Dendritic cell treated with granulocyte-macrophage colony-stimulating factor and Interleukin-4, amounts not matched to agents 40 ng/mL and 50 ng/mL, for 4 days (primary cell): Measurements from ENCODE around the gene IL1RAPL1.

Source experiments
- H3K27ac Mint-ChIP-seq: one replicate; pipeline ENCODE4 v1.8.0; 2022; ENCODE audit warnings: mild to moderate bottlenecking, mixed read lengths
- H3K27me3 Mint-ChIP-seq: one replicate; pipeline ENCODE4 v1.8.0; 2022; ENCODE audit warnings: mild to moderate bottlenecking, mixed read lengths
- H3K36me3 Mint-ChIP-seq: one replicate; pipeline ENCODE4 v1.8.0; 2022; ENCODE audit warnings: low read depth, mixed read lengths
- H3K4me1 Mint-ChIP-seq: one replicate; pipeline ENCODE4 v1.8.0; 2022; ENCODE audit warnings: low read depth, mixed read lengths
- H3K4me3 Mint-ChIP-seq: one replicate; pipeline ENCODE4 v1.8.0; 2022; ENCODE audit warnings: mild to moderate bottlenecking, moderate library complexity, mixed read lengths
- H3K9me3 Mint-ChIP-seq: one replicate; pipeline ENCODE4 v1.8.0; 2022; ENCODE audit warnings: mixed read lengths
- intact Hi-C: fragments of 100-400 bp; cut with micrococcal nuclease; formaldehyde crosslinking; loops from one replicate; pipeline ENCODE4 v1.15.0; 2022

The IL1RAPL1 gene

DNA sequence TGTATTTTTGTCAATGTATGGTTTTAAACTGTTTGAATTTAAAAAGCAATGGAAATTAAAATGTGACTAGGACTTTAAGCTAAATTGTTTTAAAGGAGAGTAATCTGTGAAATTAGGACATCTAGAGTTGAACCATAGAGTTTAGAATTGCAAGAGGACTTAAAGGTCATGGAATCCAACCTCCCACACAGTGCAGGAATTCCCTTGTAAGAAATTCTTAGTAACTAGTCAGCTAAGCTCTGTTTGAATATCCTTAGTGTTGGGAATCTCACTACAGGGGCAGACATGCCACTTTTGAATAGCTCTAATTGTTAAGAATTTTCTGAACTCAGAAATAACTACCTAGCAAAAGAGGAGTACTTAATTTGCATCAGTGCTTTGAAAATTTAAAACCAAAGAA, 292.9 kb downstream of the IL1RAPL1 start:
- no peaks in the 10 kb centered on the region for H3K36me3 Mint-ChIP-seq
- no peaks in the 10 kb centered on the region for H3K27me3 Mint-ChIP-seq
- H3K9me3 Mint-ChIP-seq, result peaks cover 9% of the 10 kb centered on the region
- H3K4me3 Mint-ChIP-seq, result no peak overlapping the region
- intact Hi-C loops, result no loop called here
- no peaks in the 10 kb centered on the region for H3K4me1 Mint-ChIP-seq
- no peak overlapping the region for H3K27ac Mint-ChIP-seq

DNA sequence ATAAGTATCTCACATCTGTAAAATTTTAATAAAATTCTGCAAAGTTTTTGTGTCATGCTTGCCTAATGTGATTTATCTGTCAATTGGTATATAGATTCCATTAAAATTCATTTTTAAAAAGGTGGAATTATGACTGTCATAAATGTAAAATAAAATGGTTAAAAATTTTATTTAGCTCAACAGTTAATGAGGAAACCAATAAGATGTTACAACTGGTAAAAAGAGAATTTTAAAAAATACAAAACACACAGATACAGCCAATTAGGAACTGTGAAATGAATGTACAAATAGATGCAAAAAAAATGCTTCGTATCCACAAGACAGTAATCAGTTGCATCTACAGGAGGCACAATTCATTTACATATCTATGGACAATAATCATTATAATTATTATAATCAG, 297.6 kb downstream of the IL1RAPL1 start:
- Mint-ChIP-seq H3K4me3 (no peak overlapping the region), H3K9me3 (peaks cover 9% of the 10 kb centered on the region), H3K36me3 (no peaks in the 10 kb centered on the region), H3K4me1 (no peaks in the 10 kb centered on the region), H3K27ac (no peak overlapping the region), H3K27me3 (no peaks in the 10 kb centered on the region)
- intact Hi-C loops, result no loop called here

DNA sequence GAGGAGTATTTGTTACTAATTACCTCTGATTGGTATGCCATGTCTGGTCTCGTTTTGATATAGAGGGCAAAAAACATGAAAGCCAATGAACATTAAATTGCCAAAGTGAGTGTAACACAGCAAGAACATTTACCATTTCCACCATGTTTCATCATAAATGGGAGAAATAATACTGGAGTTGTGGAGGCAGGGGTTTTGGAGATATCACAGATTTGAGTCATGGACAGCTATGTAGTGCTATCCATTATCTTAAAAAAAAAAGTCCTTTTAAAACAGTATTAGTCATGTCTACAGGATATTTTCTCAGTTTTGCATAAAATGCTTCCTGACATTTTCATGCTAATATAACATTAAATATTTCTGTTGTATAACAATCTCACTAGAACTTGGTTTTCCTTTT, 301.2 kb downstream of the IL1RAPL1 start:
- Mint-ChIP-seq H3K4me3 (no peak overlapping the region), H3K27me3 (no peaks in the 10 kb centered on the region), H3K9me3 (no peaks in the 10 kb centered on the region), H3K4me1 (no peaks in the 10 kb centered on the region), H3K27ac (no peak overlapping the region), H3K36me3 (no peaks in the 10 kb centered on the region)
- intact Hi-C loops, result no loop called here

DNA sequence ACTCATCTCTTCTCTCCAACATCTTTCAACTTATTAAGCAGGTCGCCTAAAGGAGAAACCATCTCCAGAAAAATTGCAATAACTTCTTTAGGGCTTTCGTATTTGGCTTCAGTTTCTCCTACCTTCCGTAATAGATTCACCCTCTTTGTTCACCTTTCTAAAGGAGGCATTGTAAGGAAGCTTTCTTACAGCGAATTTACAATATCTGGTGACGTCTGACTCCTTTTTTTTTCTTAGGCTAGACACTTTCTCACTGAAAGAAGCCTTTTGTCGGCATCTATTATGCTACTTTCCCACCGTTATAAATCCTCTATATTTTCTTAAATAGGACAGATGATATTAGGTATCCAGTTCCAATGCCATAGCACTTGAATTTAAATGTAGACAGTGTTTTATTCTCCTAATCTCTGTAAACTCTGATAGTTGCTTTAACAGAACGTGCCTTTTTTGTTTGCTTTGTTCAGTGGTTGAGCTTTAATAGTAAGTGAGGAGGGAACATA, 302.4 kb downstream of the IL1RAPL1 start:
- Mint-ChIP-seq H3K9me3 (no peaks in the 10 kb centered on the region), H3K4me1 (no peaks in the 10 kb centered on the region), H3K27me3 (no peaks in the 10 kb centered on the region), H3K36me3 (no peaks in the 10 kb centered on the region), H3K4me3 (no peak overlapping the region), H3K27ac (no peak overlapping the region)
- intact Hi-C loops, result no loop called here

DNA sequence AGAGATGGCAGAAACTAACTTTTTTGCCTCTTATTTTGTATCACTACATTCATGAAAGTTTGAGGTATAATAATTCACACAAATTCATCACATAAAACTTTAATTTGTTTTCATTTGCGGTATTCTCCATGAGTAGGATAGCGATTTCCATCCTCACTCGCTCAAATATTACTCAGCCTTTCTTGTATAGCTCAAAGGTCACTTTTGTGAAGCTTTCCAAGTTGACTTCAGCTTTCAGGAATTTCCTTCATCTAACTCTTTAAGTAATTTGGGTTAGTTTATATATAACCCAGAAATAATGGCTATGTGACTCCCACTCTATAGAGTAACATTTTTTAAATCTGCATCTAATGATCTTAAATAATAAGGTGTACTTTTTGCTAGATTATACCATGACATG, 314.4 kb downstream of the IL1RAPL1 start:
- Mint-ChIP-seq H3K27me3 (no peaks in the 10 kb centered on the region), H3K36me3 (no peaks in the 10 kb centered on the region), H3K4me3 (no peak overlapping the region), H3K27ac (no peak overlapping the region), H3K9me3 (no peaks in the 10 kb centered on the region), H3K4me1 (no peaks in the 10 kb centered on the region)
- intact Hi-C loops, result no loop called here

DNA sequence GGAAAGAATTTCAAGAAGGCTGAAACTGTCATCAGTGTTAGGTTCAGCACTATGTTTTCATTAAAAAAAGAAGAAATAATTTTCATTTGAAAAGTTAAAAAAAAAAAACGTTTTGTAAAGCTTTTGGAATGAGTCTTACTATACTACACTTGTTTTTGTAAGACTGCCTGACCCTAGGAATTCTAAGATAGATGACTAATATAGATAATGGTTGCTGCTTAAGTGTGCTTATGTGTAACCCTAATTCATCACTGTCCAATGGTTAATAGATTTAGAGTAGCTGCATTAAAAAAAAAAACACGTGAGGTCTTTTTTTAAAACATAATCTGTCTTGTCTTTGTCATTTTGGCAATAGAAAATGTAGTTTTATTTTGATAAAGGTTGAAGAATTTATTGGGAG, 323.2 kb downstream of the IL1RAPL1 start:
- H3K27me3 Mint-ChIP-seq, result no peaks in the 10 kb centered on the region
- H3K9me3 Mint-ChIP-seq, result no peaks in the 10 kb centered on the region
- no peaks in the 10 kb centered on the region for H3K4me1 Mint-ChIP-seq
- H3K27ac Mint-ChIP-seq, result no peak overlapping the region
- H3K4me3 Mint-ChIP-seq, result no peak overlapping the region
- intact Hi-C loops, result no loop called here
- H3K36me3 Mint-ChIP-seq, result no peaks in the 10 kb centered on the region

DNA sequence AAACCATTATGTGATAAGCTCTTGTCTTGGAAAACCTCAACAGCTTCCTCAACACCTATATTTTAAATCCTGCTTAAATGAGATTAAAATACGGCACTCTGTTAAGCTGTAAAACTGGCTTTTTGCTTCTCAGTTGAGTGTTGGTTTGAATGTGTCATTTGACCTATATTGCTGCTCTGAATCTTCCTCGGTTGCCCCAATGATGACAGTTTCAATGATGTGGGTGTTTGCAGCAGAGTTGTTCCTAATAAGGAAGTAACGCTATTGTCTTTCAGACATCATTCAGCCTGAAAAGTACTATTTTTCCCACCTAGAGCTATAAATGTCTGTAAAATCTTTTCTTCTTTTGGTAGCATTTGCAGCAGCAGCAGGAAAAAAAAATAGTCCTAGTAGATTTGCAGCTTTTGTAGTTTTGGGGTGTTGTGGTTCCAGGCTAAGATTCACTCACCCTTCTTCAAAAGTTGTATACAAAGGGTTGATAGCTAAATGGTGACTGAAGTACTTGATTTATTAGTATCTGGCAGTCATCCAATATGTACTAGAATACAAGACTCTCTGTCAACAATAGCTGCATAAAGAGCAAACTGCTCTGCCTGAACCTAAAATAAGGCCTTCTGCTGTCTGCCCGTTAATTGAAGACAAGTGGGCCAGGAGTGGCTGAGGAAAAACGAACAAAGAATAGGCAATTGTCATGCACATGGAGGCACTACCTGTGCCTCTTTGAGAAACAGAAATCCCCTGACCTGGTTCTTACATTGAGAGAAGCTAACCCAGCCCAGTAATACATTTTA, 333.1 kb downstream of the IL1RAPL1 start:
- no peak overlapping the region for H3K27ac Mint-ChIP-seq
- H3K4me1 Mint-ChIP-seq, result no peaks in the 10 kb centered on the region
- no peaks in the 10 kb centered on the region for H3K9me3 Mint-ChIP-seq
- intact Hi-C loops, result no loop called here
- H3K36me3 Mint-ChIP-seq, result no peaks in the 10 kb centered on the region
- no peaks in the 10 kb centered on the region for H3K27me3 Mint-ChIP-seq
- no peak overlapping the region for H3K4me3 Mint-ChIP-seq

DNA sequence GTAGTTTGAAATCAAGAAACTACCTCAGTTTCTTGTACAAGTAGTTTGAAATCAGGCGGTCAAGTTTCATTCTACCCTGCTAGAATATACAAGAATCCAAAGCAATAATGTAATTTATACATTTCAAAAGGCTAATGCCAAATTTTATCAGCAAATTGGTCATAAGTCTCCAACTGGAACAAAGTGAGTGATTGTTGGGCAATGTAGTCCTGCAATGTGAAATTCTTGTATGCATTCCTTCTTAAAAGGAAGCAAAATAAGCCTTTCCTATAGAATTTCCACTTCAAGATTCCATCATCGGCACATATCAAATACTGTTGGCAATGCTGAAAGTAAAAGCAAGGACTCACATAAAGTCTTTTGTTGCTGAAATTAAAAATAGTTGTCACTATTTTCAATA, 334.9 kb downstream of the IL1RAPL1 start:
- Mint-ChIP-seq H3K4me1 (no peaks in the 10 kb centered on the region), H3K4me3 (no peak overlapping the region), H3K27ac (no peak overlapping the region), H3K36me3 (no peaks in the 10 kb centered on the region), H3K27me3 (no peaks in the 10 kb centered on the region), H3K9me3 (no peaks in the 10 kb centered on the region)
- intact Hi-C loops, result no loop called here

DNA sequence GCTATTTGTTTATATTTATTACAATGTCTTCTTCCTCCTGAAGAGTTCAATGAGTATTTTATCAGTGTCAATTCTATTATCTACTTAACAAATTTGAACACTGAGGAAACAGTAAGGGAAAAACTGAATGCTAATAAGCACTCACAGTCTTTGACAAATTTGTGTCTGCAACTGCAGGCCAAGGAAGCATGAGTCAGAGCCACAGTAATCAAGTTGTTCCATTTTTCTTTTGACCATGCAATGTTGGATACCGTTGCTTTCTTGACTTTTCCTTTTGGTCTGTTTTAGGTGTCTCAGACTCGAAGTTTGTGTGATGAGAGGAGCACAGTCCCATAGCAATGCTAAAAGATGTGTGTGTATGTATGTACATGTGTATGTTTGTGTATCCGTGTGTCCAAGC, 359.6 kb downstream of the IL1RAPL1 start:
- intact Hi-C loops, result no loop called here
- no peaks in the 10 kb centered on the region for H3K4me1 Mint-ChIP-seq
- no peaks in the 10 kb centered on the region for H3K36me3 Mint-ChIP-seq
- H3K27me3 Mint-ChIP-seq, result no peaks in the 10 kb centered on the region
- no peaks in the 10 kb centered on the region for H3K9me3 Mint-ChIP-seq
- no peak overlapping the region for H3K4me3 Mint-ChIP-seq
- no peak overlapping the region for H3K27ac Mint-ChIP-seq

DNA sequence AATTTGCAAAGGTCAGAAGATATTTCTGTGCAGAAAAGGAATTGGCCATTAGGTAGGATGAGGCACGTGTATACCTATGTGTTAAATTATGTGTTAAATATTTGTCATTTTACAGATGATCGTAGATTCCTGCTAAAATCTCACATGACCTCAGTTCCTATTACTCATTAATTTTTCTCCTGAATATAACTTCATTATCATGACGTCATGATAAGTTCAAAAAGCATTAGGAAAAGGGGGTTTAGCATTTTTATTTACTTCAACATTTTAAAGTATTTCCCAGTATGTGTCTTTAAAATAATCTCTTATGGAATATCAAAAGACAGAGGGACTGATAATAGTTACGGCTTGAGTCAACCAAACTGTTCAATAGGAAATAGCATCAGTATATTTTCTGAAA, 372.8 kb downstream of the IL1RAPL1 start:
- no peaks in the 10 kb centered on the region for H3K27me3 Mint-ChIP-seq
- intact Hi-C loops, result no loop called here

DNA sequence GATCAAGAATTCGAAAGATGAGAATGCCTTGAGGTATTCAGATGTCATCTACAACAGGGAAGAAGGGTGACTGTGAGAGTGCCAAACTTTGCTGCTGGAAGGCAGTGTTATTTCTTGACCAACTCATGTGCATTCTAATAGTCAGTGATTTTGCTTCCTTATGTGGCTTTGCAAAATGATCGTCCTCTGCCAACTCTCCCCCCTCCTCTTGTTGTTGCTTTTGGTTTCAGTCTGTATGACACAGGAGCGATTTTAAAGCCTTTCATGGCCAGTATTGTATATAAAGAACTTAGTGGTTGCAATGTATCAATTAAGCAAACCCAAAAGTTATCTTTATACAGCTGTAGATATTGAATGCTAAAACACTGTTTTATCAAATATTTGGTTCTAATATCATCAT, 379.1 kb downstream of the IL1RAPL1 start:
- Mint-ChIP-seq H3K27me3 (no peaks in the 10 kb centered on the region), H3K4me3 (no peak overlapping the region), H3K9me3 (no peaks in the 10 kb centered on the region), H3K36me3 (no peaks in the 10 kb centered on the region), H3K27ac (no peak overlapping the region), H3K4me1 (no peaks in the 10 kb centered on the region)
- intact Hi-C loops, result no loop called here

More for the DNA sequence above, 372.8 kb downstream of the IL1RAPL1 start:
- Mint-ChIP-seq H3K4me3 (no peak overlapping the region), H3K27ac (no peak overlapping the region), H3K36me3 (no peaks in the 10 kb centered on the region), H3K9me3 (no peaks in the 10 kb centered on the region), H3K4me1 (no peaks in the 10 kb centered on the region)

DNA sequence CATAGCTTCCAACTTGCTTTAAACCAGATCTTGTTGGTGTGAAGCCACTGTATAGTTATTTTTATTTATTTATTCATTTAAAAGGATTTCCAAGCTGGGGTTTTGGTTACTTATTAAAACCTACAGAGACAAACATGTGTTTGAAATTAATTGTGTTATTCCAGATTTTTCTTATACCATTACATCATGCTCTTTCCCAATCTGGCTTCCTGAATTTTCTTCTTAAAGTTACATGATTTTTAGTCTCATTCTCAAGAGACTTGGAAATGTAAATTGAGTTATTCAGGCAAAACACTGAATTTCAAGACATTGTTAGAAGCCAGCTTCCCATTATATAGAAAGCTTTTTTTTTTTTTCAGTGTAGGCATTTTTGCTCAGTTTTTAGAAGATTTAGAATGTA, 381.9 kb downstream of the IL1RAPL1 start:
- no peaks in the 10 kb centered on the region for H3K36me3 Mint-ChIP-seq
- H3K4me1 Mint-ChIP-seq, result no peaks in the 10 kb centered on the region
- intact Hi-C loops, result no loop called here
- H3K4me3 Mint-ChIP-seq, result no peak overlapping the region
- no peaks in the 10 kb centered on the region for H3K27me3 Mint-ChIP-seq
- H3K9me3 Mint-ChIP-seq, result peaks cover 9% of the 10 kb centered on the region
- H3K27ac Mint-ChIP-seq, result no peak overlapping the region

DNA sequence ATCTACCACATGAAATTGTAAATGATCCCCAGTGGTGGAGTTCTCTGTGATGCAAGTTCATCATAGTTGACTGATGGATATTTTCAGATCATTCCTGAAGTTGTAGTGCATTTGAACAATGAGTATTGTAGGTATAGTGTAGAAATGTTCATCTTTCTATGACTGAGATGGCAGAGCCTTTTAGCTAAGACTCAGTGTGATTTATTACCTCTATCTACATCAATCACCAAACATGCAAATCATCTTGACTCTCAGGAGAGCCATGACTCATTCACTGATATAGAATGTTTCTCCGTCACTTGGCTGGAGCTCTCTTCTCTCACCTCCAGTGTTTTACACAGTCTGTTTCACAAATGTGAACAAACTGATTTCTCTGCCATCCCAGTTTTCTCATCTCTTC, 392.6 kb downstream of the IL1RAPL1 start:
- no peak overlapping the region for H3K4me3 Mint-ChIP-seq
- peaks cover 9% of the 10 kb centered on the region for H3K9me3 Mint-ChIP-seq
- H3K4me1 Mint-ChIP-seq, result no peaks in the 10 kb centered on the region
- intact Hi-C loops, result no loop called here
- no peaks in the 10 kb centered on the region for H3K36me3 Mint-ChIP-seq
- no peak overlapping the region for H3K27ac Mint-ChIP-seq
- no peaks in the 10 kb centered on the region for H3K27me3 Mint-ChIP-seq

DNA sequence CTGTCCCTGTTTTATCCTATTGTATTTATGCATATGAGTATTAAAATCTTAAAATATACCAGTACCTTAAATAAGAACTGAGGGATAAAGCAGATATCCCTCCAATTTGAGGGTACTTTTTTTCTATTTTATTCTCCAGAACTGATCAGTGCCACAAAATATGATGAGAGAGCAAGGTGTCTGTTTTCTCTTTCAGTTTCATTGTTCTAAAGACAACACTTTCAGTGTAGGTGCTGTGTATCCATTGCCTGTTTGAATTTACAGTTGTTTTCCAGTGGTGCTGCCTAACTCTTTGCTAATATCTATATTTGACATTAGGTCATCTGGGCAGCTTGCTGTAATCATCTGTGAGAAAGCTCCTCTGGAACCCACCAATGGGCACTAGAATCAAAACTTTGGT, 394.7 kb downstream of the IL1RAPL1 start:
- Mint-ChIP-seq H3K36me3 (no peaks in the 10 kb centered on the region), H3K27me3 (no peaks in the 10 kb centered on the region), H3K4me3 (no peak overlapping the region), H3K4me1 (no peaks in the 10 kb centered on the region), H3K9me3 (peaks cover 9% of the 10 kb centered on the region), H3K27ac (no peak overlapping the region)
- intact Hi-C loops, result no loop called here

DNA sequence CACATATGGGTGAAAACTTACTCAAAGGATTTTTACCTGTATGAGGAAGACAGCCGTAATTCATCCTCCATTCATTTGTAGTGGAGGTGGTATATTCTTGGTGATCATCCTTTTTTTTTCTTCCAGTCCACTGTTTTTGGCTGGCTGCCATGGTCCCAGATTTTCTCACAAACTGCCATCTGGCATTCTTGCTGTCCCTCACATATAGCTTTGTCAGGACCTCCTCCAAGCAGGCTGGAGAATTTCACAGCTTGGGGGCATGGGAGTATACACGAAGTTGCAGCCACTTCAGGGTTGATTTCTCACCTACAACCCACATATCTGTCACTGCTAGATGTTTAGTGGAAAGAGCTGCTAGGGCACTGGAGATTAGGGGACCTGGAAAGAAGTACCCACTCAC, 401.0 kb downstream of the IL1RAPL1 start:
- H3K27ac Mint-ChIP-seq, result no peak overlapping the region
- intact Hi-C loops, result no loop called here
- H3K36me3 Mint-ChIP-seq, result no peaks in the 10 kb centered on the region
- H3K4me1 Mint-ChIP-seq, result no peaks in the 10 kb centered on the region
- H3K4me3 Mint-ChIP-seq, result no peak overlapping the region
- no peaks in the 10 kb centered on the region for H3K27me3 Mint-ChIP-seq
- no peaks in the 10 kb centered on the region for H3K9me3 Mint-ChIP-seq
